ENCODE measurements around the gene TCAIM.
"Not testable (repeated sequence)": the region's sequence is repeated elsewhere in the genome, so short reads cannot be mapped to it uniquely, and the experiment has no call there.

Gene TCAIM

DNA sequence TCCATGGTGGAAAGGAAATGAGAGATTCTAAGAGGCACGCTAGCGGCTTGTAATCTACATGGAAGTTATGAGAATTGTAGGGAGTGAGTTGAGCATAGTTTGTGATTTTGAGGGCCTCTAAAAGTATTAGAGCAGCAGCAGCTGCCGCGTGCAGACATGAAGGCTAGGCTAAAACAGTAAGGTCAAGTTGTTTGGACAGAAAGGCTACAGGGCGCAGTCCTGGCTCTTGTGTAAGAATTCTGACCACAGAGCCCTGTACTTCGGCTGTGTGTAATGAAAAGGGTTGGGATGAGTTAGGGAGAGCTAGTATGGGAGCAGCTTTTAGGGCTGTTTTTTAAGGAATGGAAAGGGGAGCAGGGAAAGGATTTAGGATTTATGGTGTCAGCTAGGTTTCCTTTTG, 8.0 kb downstream of the TCAIM start:
- not testable (repeated sequence) for DNase-seq

DNA sequence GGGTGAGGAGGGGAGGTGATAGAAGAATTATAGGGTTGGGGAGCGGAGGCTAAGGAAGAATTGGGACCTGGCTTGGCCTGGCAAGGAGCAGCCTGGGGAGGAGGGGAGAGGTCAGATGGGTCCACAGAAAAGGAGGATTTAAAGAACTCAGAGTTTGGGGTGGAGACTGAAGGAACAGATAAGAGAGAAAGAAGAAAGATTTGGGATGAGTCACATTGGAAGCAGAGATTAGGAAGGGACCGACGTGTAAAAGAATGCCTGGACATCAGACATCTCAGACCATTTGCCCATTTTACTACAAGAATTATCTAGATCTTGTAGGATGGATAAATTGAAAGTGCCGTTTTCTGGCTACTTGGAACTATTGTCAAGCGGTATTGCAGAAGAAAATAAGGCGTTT, 10.4 kb downstream of the TCAIM start:
- DNase-seq: no peak

DNA sequence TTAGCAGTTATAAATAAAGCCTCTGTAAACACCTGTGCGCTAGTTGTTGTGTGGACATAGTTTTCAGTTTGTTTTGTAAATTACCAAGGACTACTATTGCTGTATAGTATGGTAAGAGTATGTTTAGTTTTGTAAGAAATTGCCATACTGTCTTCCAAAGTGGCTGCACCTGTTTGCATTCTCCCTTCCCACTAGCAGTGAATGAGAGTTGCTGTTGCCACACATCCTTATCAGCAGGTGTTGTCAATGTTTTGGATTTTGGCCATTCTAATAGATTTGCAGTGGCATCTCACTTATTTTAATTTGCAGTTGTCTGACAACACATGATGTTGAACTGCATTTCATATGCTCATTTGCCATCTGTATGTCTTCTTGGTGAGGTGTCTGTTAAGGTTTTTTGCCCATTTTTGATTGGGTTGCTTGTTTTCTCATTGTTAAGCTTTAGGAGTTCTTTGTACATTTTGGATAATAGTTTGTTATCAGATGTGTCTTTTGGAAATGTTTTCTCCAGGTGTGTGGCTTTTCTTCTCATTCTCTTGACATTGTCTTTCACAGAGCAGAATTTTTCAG, 14.9 kb downstream of the TCAIM start:
- no peak for DNase-seq

DNA sequence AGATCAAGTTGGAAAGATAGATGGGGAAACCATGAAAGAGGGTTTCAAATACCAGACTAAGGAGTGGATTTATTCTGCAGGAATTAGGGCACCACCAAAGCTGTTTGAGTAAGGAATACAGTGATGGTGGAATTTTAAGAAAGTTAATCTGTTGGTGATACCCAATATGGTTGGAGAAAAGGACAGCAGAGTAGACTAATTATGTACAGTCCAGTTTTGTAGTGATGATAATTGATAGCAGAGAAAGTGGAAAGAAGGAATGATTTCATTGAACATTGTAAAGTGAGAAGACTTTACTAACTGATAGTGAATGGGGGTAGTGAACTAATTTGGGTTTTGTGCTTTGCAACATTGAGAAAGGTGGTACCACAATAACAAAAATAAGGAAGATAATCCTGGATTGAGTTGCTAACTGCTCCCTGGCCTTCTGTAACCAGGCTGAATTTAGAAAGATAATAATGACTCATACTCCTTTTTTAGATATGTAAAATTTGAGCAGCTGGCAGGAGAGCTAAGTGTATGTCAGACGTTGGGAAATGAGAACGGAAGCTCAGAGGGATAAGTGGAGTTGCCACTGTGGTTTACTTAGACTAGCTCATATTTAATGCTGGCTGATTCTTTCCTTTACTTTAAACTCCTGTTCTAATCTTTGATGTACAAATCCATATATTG, 16.9 kb downstream of the TCAIM start:
- DNase-seq: no peak

DNA sequence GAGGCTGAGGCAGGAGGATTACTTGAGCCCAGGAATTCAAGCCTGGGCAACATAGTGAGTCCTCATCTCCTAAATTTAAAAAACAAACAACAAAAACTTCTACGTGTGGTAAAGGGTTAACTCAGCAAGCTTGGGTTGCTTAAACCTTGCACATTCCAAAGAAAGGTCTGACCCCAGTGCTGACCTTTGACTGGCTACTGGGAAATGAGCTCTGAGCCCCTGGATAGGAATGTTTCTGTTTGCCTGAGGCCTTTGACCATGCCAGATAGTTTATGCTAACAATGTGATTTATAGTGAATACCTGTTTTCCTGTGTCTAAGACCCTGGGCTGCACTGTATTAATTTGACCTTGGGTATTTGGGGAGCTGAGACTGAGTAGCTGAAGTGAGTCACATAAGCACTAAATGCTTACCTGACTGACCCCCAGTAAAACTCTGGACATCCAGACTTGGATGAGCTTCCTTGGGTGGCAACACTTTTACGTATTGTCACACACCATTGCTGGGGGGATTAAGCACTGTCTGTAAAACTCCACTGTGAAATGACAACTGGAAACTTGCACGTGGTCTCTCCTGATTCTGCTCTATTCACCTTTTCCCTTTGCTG, 20.7 kb downstream of the TCAIM start:
- DNase-seq: no peak

DNA sequence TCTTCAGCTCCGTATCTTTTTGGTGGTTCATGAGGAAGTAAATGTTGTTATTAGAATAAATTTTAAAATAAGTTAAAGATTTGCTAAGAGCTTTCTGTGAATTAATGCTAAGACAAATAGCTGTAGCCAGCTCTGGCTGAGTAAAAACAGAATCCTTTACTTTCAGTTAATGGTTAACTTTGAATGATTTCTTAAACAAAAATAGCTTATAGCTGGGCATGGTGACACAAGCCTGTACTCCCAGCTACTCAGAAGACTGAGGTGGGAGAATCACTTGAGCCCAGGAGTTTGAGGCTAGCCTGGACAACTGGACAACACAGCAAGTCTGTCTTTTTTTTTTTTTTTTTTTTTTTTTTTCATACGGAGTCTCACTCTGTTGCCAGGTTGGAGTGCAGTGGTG, 25.0 kb downstream of the TCAIM start:
- no peak for DNase-seq

DNA sequence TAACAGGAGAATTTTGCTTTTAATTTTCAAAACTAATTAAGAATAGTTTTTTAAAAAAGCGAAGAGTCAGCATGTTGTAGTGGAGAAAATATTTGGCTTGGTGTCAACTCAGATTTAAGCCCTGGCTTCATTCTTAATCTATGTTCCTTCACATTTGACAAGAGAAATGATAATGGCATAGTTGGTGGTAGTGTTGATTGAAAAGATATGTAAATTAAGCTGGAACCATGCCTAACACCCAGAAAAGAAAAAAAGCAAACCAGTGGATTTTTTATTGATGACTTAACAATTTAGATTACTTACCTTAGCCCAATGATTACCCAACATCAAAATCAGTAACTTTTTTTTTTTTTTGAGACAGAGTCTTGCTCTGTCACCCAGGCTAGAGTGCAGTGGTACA, 27.4 kb downstream of the TCAIM start:
- no peak for DNase-seq

DNA sequence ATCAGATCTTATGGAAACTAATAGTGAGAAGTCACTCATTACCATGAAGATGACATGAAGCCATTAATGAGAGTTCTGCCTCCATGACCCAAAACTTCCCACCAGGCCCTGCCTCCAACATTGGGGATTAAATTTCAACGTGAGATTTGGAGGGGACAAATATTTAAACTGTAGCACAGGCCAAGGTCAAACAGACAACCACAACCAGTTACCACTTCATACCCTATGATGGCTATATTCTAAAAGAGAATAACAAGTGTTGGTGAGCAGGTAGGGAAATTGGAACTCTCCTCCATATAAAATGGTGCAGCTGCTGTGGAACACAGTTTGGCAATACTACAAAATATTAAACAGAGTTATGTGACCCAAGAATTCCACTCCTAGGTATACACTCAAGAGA, 36.9 kb downstream of the TCAIM start:
- DNase-seq: no peak

DNA sequence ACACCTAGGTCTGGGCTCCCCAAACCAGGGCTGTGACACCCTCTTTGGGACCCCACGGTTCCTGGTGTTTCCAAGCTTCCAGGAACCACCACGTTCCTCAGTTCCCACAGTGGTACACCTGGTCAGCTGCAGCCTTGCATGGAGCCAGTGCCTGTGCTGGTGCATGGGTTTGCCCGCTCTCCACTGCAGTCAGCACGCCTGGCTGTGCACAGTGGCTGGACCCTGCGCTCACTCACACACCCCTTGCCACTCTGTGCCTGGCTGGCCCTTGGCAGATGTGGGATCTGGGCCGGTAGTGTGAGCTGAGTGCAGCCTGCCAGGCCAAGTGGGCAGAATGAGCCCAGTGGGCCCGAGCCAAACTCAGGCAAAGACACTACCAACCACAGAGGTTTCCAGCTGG, 48.8 kb downstream of the TCAIM start:
- no peak for DNase-seq

DNA sequence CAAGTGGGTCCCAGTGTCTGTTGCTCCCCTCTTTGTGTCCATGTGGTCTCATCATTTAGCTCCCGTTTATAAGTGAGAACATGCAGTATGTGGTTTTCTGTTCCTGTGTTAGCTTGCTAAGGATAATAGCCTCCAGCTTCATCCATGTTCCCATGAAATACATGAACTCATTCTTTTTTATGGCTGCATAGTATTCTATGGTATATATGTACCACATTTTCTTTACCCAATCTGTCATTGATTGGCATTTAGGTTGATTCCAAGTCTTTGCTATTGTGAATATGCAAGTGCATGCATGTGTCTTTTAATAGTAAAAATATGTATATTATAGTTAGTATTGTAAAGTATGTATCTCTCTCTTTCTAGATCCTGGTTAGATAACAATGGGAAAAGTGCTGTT, 53.9 kb downstream of the TCAIM start:
- no peak for DNase-seq

DNA sequence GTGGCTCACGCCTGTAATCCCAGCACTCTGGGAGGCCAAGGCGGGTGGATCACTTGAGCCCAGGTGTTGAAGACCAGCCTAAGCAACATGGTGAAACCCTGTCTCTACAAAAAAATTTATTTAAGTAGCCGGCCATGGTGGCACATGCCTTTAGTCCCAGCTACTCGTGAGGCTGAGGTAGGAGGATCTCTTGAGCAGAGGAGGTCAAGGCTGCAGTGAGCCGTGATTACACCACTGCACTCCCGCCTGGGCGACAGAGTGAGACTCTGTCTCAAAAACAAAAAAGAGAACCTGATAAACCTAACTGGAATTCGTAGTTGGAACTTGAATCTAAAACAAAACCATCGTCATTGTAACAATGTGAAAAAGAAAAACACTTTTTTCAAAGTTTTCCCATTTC, 57.1 kb downstream of the TCAIM start:
- DNase-seq: no peak

DNA sequence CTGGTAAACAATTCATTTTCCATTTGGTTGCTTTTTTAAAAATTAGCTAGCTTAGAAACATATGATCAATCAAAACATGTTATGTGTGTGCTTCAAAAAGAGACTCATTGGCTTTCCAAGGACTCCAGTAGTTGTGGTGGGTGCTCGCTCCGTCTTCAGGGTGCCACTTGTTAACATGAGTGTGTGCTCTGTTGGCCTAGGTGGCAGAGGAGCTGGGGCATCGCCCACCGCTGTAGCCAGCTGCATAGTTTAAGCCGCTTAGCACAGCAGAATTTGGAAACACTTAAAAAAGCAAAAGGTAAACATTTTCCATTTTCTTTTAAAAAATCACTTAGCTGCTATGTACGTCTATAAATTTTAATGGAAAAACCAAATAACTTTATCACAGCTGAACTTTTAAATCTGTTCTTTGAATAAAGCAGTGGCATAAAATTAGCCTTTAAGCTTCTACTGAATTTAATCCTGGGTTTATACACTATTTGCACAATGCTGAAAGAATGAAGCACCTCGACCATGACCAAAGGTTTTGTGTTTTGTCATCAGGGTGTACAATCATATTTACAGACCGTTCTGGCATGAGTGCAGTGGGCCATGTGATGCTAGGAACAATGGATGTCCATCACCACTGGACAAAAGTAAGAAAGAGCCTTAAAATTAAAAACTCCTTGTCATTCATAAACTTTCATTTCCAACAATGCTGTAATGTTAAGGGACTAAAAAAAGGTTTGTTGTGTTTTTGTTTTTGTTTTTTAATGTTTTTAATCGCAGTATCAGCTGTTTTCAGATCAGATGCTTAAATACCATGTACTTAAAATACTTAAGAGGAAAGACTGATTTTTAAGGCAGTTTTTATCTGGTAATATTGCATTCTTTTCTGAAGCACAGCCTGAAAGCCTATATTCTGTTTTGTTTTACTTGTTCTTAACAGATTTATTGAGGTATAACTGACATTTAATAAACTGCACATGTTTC, 57.9 kb downstream of the TCAIM start:
- DNase-seq: no peak

DNA sequence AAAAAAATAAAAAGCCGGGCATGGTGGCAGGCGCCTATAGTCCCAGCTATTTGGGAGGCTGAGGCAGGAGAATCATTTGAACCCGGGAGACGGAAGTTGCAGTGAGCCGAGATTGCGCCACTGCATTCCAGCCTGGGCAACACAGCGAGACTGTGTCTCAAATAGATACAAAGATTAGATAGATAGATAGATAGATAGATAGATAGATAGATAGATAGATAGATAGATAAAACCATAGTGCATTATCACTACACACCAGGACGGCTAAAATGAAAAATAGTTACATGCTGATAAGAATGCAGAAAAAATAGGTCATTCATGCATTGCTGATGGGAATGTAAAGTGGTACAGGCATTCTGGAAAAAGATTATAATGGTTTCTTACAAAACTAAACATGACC, 59.7 kb downstream of the TCAIM start:
- DNase-seq: not testable (repeated sequence)

DNA sequence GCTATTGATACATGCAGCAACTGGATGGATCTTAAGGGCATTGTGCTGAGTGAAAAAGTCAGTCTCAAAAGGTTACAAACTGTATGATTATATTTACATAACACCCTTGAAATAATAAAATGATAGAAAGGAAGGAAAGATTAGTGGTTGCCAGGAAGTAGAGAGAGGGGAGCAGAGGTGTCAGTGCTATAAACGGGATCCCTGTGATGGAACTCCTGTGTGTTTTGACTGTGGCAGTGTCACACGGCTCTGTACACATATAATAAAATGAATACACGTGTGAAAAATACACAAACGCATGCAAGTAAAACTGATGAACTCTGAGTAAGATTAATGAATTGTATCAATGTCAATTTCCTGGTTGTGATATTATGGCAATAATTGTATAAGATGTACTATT, 60.3 kb downstream of the TCAIM start:
- no peak for DNase-seq

DNA sequence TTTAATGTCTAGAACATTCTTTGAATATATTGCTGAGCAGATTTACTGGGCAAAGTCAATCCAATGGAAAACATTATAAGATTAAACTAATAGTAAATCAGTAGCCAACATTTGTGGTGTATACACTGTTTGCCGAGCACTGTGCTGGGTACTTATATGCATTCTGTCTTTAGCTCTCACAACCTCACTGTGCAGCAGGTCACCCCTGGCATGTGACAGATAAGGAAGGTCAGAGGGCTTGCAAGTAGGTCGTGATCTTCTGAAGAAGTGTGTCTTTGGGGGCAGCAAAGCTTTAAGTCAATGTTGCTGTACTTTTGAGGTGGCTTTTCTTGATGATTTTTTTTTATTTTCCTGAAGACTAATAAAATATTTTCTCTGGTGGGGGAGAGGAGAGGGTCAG, 62.2 kb downstream of the TCAIM start:
- DNase-seq: no peak

DNA sequence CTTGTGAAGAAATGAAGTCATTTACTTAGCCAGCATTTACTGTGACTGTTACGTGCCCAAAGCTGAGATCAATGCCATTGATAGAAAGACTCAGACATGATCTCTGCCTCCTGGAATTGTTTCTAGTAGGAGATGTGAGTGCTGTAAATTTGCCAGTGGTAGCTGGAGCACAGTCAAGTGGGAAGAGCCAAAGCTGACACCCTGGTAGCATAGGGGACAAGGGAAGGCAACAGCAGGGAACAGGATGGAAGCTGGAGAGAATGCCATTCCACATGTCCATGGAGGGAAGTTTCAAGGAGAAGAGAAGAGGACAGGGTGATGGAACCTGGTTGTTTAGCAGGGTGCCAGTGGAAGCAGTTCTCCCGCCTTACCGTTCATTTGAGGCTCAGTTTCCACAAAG, 64.0 kb downstream of the TCAIM start:
- DNase-seq: no peak

DNA sequence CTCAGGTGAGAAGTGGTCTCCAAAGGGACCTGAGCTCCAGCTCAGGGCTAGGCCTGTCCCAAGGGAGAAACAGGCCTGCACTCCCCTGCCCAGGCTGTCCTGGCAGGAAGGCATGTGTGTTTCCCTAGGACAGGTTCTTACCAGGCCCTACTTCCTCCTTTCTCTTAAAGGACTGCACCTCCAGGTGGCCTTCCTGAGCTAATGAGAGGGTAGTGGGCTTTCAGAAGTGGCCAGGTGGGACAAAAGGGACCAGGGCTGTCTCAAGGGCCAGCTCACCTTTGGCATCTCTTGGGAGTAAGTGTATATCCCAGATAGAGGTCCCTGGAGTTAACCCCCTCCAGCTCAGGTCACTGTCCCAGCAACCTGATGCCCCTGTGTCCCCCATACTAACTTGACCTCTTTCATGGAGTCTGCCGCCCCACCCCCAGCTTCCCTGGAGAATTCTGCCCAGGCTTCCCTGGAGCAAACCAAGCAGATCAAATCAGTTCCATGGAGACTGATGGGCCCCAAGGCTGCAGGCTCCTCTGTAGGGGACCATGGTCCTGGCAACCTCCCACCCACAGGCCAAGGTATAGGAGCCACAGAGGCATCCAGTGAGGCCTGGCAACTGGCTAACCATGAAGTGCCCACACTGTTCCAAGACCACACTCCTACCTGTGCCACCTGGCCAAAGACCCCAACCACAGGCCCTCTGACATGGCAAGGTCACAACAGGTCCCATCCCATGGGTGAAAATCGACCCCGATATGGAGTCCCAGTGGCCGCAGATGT, 71.3 kb downstream of the TCAIM start:
- no peak for DNase-seq

DNA sequence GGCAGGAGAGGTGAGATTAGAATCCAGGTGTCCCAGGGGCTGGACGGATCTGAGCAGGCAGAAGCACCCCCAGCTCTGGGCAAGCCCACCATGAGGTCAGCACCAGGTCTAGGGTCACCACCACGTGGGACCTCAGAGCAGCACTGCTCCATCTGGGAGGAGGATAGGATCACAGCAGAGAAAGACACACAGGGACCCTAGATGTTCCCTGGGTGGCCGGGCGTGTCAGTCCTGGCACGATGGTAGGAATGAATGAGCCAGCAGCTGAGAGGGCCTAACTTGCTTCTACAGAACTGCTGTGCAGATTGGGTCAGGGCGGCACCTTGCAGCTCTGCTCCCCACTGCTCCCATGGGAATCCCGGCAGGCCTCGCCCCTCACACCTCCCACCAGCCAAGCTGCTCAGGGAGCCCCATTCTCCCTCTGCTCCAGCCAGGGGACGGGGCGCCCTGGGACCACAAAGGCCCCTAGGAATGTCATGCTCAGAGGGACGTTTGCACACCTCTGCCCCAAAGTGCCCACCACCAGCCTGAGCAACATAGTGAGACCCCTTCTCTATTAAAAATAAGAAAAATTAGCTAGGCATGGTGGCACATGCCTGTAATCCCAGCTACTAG, 72.6 kb downstream of the TCAIM start:
- DNase-seq: no peak

DNA sequence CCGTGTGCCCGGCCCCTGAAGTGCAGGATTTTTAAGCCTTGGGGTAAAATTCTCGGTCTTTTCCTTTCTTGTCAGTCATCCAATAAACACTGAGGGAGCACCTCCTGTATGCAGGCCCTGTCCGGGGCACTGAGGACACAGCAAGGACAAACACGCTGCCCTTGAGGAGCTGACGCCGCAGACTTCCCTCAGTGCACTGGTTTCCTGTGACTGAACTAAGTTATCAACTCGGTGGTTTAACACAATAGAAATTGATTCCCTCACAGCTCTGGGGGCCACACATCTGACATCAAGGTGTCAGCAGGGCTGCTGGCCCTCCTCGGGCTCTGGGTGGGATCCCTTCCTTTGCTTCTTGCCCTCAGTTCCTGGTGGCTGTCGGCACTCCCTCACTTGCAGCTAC, 73.8 kb downstream of the TCAIM start:
- no peak for DNase-seq

DNA sequence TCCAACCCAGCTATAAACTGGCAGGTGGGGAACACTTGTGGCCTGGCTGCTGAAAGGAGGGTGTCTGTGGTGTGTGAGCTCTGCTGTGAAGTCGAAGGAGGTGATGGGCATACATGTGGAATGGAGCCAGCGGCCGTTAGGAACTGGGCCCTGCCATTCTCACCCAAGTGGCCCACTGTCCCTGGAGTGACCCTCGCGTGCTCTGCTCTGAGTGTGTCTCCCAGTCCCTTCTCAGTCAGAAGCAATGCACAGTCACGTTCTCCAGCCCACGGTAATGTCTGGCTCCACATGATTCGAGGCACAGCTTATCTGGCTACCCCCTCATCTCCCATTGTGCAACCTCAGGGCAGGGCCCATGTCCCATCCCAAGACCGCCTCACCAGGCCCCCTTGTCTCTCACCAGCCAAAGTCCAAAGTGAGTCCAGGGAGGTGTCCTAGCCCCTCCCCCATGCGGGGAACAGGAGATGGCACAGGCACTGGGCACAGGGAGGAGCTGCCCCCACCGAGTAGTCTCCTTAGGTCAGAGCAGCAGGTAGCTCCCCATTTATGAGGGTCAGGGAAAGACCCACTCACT, 76.0 kb downstream of the TCAIM start:
- DNase-seq: no peak

DNA sequence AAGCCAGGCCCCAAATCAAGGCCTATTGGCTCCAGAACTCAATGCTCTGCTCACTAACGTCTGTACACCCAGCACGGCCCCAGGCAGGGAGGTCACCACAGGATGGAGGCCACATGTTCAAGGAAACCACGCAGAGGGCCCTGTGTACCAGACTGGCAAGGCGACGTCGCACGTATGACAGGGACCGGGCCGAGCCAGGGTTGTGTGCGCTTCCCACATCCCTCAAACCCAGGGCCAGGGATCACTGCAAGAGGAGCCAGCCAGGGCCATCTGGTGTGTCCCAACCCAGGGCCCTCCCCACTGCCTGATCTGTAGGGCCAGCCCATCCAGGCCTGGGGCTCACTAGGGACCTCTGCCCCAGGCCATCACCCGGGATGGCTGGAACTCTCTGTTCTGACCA, 76.9 kb downstream of the TCAIM start:
- no peak for DNase-seq
